Activated CD4-positive, alpha-beta memory T cell treated with anti-CD3 and anti-CD28 coated beads, Interleukin-2, amount 10 ng/mL, durations not matched to agents 7 days and 5 days (primary cell): ENCODE measurements around the gene ADH4. TPM values are rescaled to one million over a fixed set of nuclear protein-coding genes. Genes with fewer than 3 reads are reported as not detected.
"Not testable (repeated sequence)": the region's sequence is repeated elsewhere in the genome, so short reads cannot be mapped to it uniquely, and the experiment has no call there.

Experiments
- CTCF ChIA-PET: fragments of 350-600 bp; sonication (Branson Sonifier 250); formaldehyde crosslinking; loops from one replicate; lab custom pipeline; 2021; ENCODE audit warnings: antibody characterized with exemption, inconsistent platforms; lab: Charles Lee
- POLR2A ChIA-PET: fragments of 350-600 bp; sonication (Branson Sonifier 250); formaldehyde crosslinking; loops from one replicate; lab custom pipeline; 2021; ENCODE audit warnings: antibody characterized with exemption; lab: Charles Lee
- DNase-seq: peaks from one replicate; pipeline ENCODE4 v3.0.0-alpha.2; 2020
- H3K27ac Mint-ChIP-seq: one replicate; pipeline ENCODE4 v1.8.0; 2021; ENCODE audit warnings: mild to moderate bottlenecking, mixed read lengths
- H3K27me3 Mint-ChIP-seq: one replicate; pipeline ENCODE4 v1.8.0; 2021; ENCODE audit warnings: mixed read lengths
- H3K36me3 Mint-ChIP-seq: one replicate; pipeline ENCODE4 v1.8.0; 2021; ENCODE audit warnings: low read depth, mixed read lengths
- H3K4me1 Mint-ChIP-seq: one replicate; pipeline ENCODE4 v1.8.0; 2021; ENCODE audit warnings: mixed read lengths
- H3K4me3 Mint-ChIP-seq: one replicate; pipeline ENCODE4 v1.8.0; 2021; ENCODE audit warnings: mild to moderate bottlenecking, mixed read lengths
- H3K9me3 Mint-ChIP-seq: one replicate; pipeline ENCODE4 v1.8.0; 2021; ENCODE audit warnings: mixed read lengths
- total RNA-seq, 2 experiments: library from RNA; stranded (reverse); gene quantifications; one replicate each; pipeline ENCODE4 v1.2.3, GENCODE V29; 2021

The ADH4 gene
- total RNA-seq: not detected

DNA sequence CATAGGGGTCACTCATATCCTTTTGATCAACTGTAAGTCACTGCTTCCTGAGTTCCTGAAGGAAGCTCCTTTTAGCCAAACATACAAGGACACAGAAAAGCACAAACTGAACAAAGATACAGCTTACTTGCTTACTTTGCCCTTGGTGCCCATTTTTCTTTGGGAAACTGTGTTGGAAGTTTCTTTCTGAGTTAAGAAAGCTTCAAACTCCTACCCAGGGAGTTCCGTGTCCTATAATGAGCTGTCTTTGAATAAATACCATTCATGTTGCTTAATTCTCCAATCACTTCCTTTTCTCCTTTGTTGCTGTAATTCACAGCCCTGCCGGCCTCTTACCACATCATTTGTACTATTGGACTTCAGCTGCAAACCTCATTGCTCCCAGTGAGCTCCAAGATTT lies at the start of gene ADH4:
ADH4 (minus strand) TSS at position 228 of the 400 bp plus-strand sequence; CDS start at position 153, 75 bp downstream.
- Mint-ChIP-seq H3K27me3 (no peaks in the 10 kb centered on the region), H3K27ac (no peak within 1 kb of the TSS), H3K9me3 (no peaks in the 10 kb centered on the region), H3K4me3 (no peak within 1 kb of the TSS), H3K4me1 (no peaks in the 10 kb centered on the region), H3K36me3 (no peaks in the 10 kb centered on the region)
- no peak for DNase-seq
- POLR2A ChIA-PET: no interaction called here
- CTCF ChIA-PET: no interaction called here

DNA sequence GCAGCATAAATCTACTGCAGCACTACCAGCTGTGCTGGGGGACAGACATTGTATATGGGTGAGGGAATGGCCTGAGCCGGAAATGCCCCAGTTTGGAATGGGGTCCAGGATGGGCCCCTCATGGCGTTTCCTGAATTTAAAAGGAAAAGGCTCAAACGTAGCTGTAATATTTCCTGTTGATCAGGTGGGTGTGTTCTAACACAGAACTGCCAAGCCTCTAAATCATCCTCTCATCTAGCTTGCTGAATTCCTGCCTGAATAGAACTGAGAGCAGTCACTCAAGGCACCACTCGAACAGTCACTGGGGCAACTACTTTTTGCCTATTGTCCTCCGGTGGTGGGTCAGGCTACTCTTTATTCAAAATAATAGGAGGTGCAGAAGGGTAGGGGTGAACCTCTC lies 46.2 kb upstream of the ADH4 start:
- no peaks in the 10 kb centered on the region for H3K36me3 Mint-ChIP-seq
- no peak for DNase-seq
- H3K4me1 Mint-ChIP-seq: no peaks in the 10 kb centered on the region
- ChIA-PET POLR2A (no interaction called here), CTCF (no interaction called here)
- H3K27me3 Mint-ChIP-seq: no peaks in the 10 kb centered on the region
- peaks cover 19% of the 10 kb centered on the region for H3K9me3 Mint-ChIP-seq
- no peak overlapping the region for H3K4me3 Mint-ChIP-seq
- no peak overlapping the region for H3K27ac Mint-ChIP-seq

DNA sequence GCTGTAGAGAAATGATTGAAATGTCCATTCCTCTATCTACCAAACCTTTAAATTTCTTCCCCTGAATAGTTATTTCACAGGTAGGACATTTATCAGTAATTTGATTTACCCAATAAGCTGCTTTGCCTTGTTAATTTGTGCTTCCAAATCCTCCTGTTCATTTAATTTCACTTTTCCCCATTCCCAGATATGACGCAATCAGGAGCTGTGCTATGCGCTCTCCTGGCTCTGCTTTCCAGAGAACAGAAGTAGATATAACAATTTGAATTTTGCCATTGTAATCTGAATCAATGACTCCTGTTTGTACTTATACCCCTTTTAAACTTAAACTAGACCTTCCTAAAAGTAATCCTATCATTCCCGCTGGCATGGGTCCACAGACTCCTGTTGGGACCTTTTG lies 45.8 kb upstream of the ADH4 start:
- peaks cover 19% of the 10 kb centered on the region for H3K9me3 Mint-ChIP-seq
- H3K4me1 Mint-ChIP-seq, H3K27ac Mint-ChIP-seq, H3K36me3 Mint-ChIP-seq, H3K27me3 Mint-ChIP-seq, POLR2A ChIA-PET, DNase-seq, H3K4me3 Mint-ChIP-seq, CTCF ChIA-PET: not testable (repeated sequence)

DNA sequence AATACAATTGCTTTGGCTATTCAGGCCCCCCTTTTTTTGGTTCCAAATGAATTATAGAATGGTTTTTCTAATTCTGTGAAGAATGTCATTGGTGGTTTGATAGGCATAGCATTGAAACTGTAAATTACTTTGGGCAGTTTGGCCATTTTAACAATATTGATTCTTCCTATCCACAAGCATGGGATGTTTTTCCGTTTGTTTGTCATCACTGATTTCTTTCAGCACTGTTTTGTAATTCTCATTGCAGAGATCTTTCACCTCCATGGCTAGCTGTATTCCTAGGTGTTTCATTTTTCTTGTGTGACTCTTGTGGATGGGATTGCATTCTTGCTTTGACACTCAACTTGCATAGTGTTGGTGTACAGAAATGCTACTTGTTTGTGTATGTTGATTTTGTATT lies 41.9 kb upstream of the ADH4 start:
- Mint-ChIP-seq H3K27ac (no peak overlapping the region), H3K4me1 (no peaks in the 10 kb centered on the region), H3K9me3 (peaks cover 15% of the 10 kb centered on the region), H3K36me3 (no peaks in the 10 kb centered on the region), H3K27me3 (no peaks in the 10 kb centered on the region), H3K4me3 (no peak overlapping the region)
- ChIA-PET POLR2A (interaction anchor here (0.6 kb wide), 1 partner anchor 785 kb away, joined by 3 read pairs; no protein-coding TSS in a partner anchor), CTCF (no interaction called here)
- no peak for DNase-seq

DNA sequence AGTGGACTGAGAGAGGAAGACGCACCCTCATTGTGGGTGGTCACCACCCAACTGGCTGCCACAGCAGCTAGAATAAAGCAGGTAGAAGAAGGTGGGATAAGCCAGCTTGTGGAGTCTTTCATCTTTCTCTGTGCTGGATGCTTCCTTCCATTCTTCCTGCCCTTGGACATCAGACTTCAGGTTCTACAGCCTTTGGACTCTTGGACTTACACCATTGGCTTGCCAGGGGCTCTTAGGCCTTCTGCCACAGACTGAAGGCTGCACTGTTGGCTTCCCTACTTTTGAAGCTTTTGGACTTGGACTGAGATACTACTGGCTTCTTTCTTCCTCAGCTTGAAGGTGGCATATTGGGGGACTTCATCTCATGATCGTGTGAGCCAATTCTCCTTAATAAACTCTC lies 41.5 kb upstream of the ADH4 start:
- no peaks in the 10 kb centered on the region for H3K4me1 Mint-ChIP-seq
- DNase-seq: no peak
- POLR2A ChIA-PET: interaction anchor here (0.6 kb wide), 1 partner anchor 785 kb away, joined by 3 read pairs; no protein-coding TSS in a partner anchor
- CTCF ChIA-PET: no interaction called here
- no peaks in the 10 kb centered on the region for H3K36me3 Mint-ChIP-seq
- H3K4me3 Mint-ChIP-seq: no peak overlapping the region
- peaks cover 15% of the 10 kb centered on the region for H3K9me3 Mint-ChIP-seq
- no peaks in the 10 kb centered on the region for H3K27me3 Mint-ChIP-seq
- H3K27ac Mint-ChIP-seq: no peak overlapping the region

DNA sequence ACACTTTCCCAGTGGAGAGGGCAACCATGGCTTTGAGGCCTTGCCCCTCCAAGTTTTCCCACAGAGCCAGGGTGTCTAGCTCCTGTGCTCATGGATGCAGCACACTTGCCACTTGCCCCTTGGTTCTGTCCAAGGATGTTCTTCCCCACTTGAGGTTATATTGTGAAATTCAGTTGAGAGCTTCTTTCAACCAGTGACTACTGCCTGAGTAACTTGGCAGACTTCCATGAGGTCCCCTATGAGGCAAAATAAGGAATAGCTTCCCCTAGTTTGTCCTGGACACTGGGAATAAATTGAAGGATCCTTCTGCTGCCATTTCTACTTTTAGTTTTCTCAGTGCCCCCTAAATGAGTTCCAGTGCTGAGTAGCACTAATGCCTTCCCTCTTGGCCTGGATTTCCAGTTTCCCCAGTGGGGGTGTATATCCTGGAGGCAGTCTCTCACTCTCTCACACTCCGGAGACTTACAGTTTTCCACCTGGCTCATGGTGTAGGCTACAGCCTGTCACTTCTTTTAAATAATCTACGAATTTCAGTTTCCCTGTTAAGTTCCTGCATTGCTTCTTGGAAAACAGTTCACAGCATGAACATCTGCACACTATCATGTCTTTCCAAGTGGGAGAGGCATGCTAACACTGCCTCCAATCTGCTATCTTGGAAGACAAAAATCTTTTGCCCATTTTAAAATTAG lies 36.4 kb upstream of the ADH4 start:
- Mint-ChIP-seq H3K9me3 (peaks cover 6% of the 10 kb centered on the region), H3K27me3 (no peaks in the 10 kb centered on the region), H3K4me1 (no peaks in the 10 kb centered on the region), H3K27ac (no peak overlapping the region), H3K4me3 (no peak overlapping the region), H3K36me3 (no peaks in the 10 kb centered on the region)
- CTCF ChIA-PET: no interaction called here
- POLR2A ChIA-PET: no interaction called here
- DNase-seq: no peak

DNA sequence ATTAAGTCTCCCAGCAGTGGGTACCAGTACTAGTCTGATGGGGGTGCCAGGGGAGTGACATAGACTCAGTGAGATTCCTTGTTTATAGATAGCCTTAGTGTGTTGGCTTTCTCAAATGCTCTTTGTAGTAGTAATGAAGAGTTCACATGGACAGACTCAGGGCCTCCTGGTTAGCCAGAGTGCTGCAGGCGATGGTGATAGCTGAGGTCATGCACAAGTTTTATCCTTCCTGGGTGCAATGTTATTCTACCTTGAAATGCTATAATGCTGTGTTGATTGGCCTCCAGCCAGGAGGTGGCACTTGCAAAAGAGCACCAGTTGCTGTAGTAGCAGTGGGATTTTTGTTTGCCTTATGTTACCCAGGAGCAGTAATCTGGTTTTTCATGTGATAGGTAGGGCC lies 35.5 kb upstream of the ADH4 start:
- Mint-ChIP-seq H3K36me3 (no peaks in the 10 kb centered on the region), H3K27ac (no peak overlapping the region), H3K4me1 (no peaks in the 10 kb centered on the region), H3K27me3 (no peaks in the 10 kb centered on the region), H3K4me3 (no peak overlapping the region), H3K9me3 (peaks cover 4% of the 10 kb centered on the region)
- DNase-seq: no peak
- POLR2A ChIA-PET: no interaction called here
- CTCF ChIA-PET: no interaction called here

DNA sequence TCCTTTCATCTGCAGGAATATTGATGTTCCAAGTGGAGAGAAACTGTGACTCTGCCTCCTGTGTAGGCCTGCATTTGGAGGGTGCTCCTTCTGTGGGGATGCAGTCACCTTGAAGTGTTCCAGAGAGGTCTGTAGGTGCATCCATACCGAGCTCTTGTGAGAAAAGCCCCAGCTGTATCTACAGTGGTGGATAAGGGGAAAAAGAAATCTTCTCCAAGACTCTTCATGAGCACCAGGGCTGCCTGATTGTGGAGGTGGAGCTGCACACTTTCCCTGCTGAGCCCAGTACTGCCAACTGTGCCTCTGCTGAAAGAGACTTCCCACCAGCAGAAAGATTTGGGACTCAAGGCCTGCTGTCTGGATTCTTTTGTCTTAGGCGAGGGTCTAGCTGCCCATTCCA lies 35.1 kb upstream of the ADH4 start:
- no peak for DNase-seq
- Mint-ChIP-seq H3K27ac (no peak overlapping the region), H3K27me3 (no peaks in the 10 kb centered on the region), H3K4me3 (no peak overlapping the region), H3K36me3 (no peaks in the 10 kb centered on the region), H3K4me1 (no peaks in the 10 kb centered on the region), H3K9me3 (peaks cover 2% of the 10 kb centered on the region)
- ChIA-PET POLR2A (no interaction called here), CTCF (no interaction called here)

DNA sequence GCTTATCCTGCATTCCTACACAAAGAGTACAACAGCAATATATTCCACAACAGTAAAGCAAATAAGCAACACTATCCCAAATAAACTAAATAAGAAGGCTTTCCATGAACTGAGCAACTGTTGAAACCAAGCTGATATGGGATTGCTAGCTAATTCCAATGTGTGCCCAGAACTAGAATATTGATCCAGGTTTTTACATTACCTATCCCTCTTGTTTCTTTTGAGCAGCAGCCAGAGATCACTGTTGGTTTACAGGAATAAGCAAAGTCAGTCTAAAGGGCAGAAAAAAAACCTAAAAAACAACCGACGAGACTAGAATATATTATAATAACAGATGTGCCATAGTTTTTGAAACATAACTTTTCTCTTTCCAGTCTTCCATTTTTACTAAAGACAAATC lies 22.4 kb upstream of the ADH4 start:
- ChIA-PET POLR2A (no interaction called here), CTCF (no interaction called here)
- Mint-ChIP-seq H3K4me3 (no peak overlapping the region), H3K9me3 (no peaks in the 10 kb centered on the region), H3K27me3 (peaks cover 1% of the 10 kb centered on the region), H3K27ac (no peak overlapping the region), H3K36me3 (no peaks in the 10 kb centered on the region), H3K4me1 (no peaks in the 10 kb centered on the region)
- DNase-seq: no peak

DNA sequence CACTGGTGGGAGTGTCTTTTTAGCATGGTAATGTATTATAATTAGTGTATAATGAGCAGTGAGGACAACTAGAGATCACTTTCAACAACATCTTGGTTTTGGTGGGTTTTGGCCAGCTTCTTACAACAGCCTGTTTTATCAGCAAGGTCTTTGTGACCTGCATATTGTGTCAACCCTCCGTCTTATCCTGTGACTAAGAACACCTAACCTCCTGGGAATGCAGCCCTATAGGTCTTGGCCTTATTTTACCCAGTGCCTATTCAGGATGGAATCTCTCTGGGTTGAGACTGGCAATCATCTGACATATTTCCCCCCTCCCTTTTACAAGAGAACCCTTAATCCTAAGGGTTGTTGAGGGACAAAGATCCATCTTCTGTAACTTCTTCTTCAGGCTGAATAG lies 21.9 kb upstream of the ADH4 start:
- no peaks in the 10 kb centered on the region for H3K9me3 Mint-ChIP-seq
- no peaks in the 10 kb centered on the region for H3K4me1 Mint-ChIP-seq
- POLR2A ChIA-PET: no interaction called here
- peaks cover 1% of the 10 kb centered on the region for H3K27me3 Mint-ChIP-seq
- CTCF ChIA-PET: no interaction called here
- H3K4me3 Mint-ChIP-seq: no peak overlapping the region
- H3K27ac Mint-ChIP-seq: no peak overlapping the region
- no peaks in the 10 kb centered on the region for H3K36me3 Mint-ChIP-seq
- DNase-seq: no peak

DNA sequence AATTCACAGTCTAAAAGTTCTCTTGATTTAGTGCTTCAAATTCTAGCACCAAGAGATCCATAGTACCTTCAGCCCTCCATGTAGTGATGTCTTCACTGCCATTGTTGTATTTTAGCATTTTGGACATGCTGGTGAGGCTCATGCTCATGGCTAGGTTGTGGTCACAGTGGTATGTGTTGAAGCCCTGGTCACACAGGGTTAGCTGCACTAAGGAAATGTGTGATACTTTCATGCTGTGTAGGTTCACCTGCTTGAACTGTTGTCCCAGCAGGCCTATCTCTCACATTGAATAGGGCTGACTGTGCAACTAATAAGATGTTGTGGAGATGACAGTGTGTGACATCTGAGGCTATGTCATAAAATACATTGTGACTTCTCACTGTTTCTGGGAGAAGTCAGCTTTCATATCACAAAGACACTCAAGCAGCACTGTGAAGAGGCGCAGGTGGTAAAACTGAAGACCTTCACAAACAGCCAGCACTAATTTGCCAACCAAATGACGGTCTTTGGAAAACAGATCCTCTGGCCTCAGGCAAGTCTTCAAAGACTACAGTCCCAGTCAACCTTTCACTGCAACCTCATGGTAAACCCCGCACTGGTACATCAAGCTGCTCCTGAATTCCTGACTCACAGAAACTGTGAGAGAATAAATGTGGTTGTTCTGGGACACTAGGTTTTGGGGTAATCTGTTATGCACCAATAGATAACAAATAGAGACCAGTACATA lies 17.4 kb upstream of the ADH4 start:
- no peak overlapping the region for H3K4me3 Mint-ChIP-seq
- H3K36me3 Mint-ChIP-seq: no peaks in the 10 kb centered on the region
- H3K27ac Mint-ChIP-seq: no peak overlapping the region
- H3K27me3 Mint-ChIP-seq: no peaks in the 10 kb centered on the region
- ChIA-PET POLR2A (no interaction called here), CTCF (no interaction called here)
- no peak for DNase-seq
- no peaks in the 10 kb centered on the region for H3K9me3 Mint-ChIP-seq
- no peaks in the 10 kb centered on the region for H3K4me1 Mint-ChIP-seq

DNA sequence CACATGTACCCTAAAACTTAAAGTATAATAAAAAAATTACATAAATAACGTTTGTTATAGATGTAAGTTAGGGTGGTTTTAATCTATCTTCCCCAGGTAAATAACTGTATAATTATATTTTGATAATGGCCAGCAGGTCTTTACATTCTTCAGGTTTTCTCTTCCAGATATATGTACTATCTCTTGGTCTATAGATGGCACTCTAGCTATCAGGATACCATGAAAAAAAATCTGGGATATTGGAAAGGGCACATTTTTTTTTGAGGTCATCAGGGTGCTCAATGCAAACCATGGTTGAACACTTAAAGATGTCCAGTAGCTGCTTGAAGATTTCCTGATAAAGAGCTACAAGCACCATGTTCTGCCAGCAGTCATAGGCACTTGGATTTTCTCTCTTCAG lies 15.6 kb upstream of the ADH4 start:
- DNase-seq: no peak
- H3K9me3 Mint-ChIP-seq: no peaks in the 10 kb centered on the region
- POLR2A ChIA-PET: no interaction called here
- H3K4me3 Mint-ChIP-seq: no peak overlapping the region
- H3K27me3 Mint-ChIP-seq: no peaks in the 10 kb centered on the region
- CTCF ChIA-PET: no interaction called here
- no peaks in the 10 kb centered on the region for H3K4me1 Mint-ChIP-seq
- no peaks in the 10 kb centered on the region for H3K36me3 Mint-ChIP-seq
- no peak overlapping the region for H3K27ac Mint-ChIP-seq

DNA sequence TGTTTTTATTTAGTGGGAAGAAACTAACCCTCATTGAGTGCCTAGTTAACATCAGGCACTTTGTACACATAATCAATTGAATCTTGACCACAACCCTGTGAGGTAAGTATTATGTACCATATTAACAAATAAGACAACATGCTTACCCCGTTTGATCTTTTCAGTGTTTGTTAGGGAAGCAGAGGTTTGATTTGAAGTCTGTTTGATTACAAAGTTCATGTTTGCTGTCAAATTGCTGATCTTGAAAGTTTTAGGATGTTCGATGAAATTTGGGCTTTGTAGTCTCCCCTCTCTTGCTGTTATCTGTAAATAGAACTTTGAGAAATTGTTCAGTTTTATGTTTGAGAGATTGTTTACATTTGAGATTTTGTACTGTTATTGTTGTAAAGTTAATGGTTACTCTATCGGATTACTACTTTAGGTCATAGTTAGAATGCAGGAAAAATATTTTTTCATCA lies 13.4 kb upstream of the ADH4 start:
- no peak for DNase-seq
- no peaks in the 10 kb centered on the region for H3K36me3 Mint-ChIP-seq
- no peak overlapping the region for H3K27ac Mint-ChIP-seq
- no peaks in the 10 kb centered on the region for H3K4me1 Mint-ChIP-seq
- POLR2A ChIA-PET: no interaction called here
- H3K4me3 Mint-ChIP-seq: no peak overlapping the region
- CTCF ChIA-PET: no interaction called here
- H3K27me3 Mint-ChIP-seq: no peaks in the 10 kb centered on the region
- no peaks in the 10 kb centered on the region for H3K9me3 Mint-ChIP-seq

DNA sequence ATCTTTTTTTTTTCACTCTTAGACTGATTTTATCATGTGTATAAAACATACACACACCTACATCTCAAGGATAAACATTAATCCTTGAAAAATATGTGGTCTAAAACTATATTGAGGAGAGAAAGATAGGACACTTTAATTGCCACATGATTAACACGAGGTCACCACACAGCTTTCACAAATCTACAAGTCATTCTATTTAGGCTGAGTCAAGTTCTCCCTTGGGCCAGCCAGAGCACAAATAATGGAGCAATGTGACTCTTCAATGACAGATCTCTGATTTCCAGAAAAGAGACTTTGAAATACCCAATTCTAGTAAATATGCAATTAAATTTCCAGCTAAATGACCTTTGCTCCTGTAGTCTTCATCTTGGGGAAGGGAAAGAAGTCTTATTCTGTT lies 12.9 kb upstream of the ADH4 start:
- DNase-seq: no peak
- H3K9me3 Mint-ChIP-seq: no peaks in the 10 kb centered on the region
- H3K27ac Mint-ChIP-seq: no peak overlapping the region
- H3K27me3 Mint-ChIP-seq: no peaks in the 10 kb centered on the region
- H3K36me3 Mint-ChIP-seq: no peaks in the 10 kb centered on the region
- ChIA-PET CTCF (no interaction called here), POLR2A (no interaction called here)
- H3K4me3 Mint-ChIP-seq: no peak overlapping the region
- H3K4me1 Mint-ChIP-seq: no peaks in the 10 kb centered on the region
